ENCODE results near the gene CDH4. TPM values are rescaled to one million over a fixed set of nuclear protein-coding genes. Genes with fewer than 3 reads are reported as not detected.

Gene CDH4
- total RNA-seq, 6 donors from 2014 or later = 0.20 to 1.0 (median 0.40) TPM; not detected in 1

- Histone ChIP-seq H3K27me3 (peaks cover 0 to 5% (median 0%) of the 10 kb centered on the region in 4 donors), H3K27ac (no peak overlapping the region), H3K36me3 (no peaks in the 10 kb centered on the region), H3K9me3 (no peaks in the 10 kb centered on the region), H3K4me1 (no peaks in the 10 kb centered on the region), H3K4me3 (no peak overlapping the region)
- WGBS, 2 donors = 37 to 59% methylated on average over 11 to 28 of the region's 28 CpGs
- ATAC-seq (ENCODE audit: low FRiP score in 2 of 2) = peak; percentile 20 to 44
- TF ChIP-seq CTCF (IDR thresholded peaks at IDR 0.05) = peak in 5 of 6 experiments; percentile 27 to 66 (median 50)
- TF ChIP-seq POLR2AphosphoS5 (IDR thresholded peaks at IDR 0.05) = no peak
- DNase-seq = peak in 1 of 2 donors; percentile 84
Measured at GRCh38 chr20:61896058-61896961, 644.2 kb downstream of the CDH4 start.

- no peak overlapping the region for H3K27ac ChIP-seq
- H3K4me3 ChIP-seq = no peak overlapping the region
- TF ChIP-seq POLR2AphosphoS5 (IDR thresholded peaks at IDR 0.05) (no peak), POLR2A (IDR thresholded peaks at IDR 0.05) (no peak), CTCF (IDR thresholded peaks at IDR 0.05) (no peak), EP300 (IDR thresholded peaks at IDR 0.05) (no peak)
- ATAC-seq (ENCODE audit: low FRiP score in 2 of 2) (peak; percentile 3 to 6), DNase-seq (no peak)
- H3K4me1 ChIP-seq = no peaks in the 10 kb centered on the region
- 90% methylated on average over 14 to 26 of the region's 26 CpGs for WGBS, 2 donors
- no peaks in the 10 kb centered on the region for H3K9me3 ChIP-seq
- peaks cover 0 to 5% (median 0%) of the 10 kb centered on the region in 4 donors for H3K27me3 ChIP-seq
- H3K36me3 ChIP-seq = no peaks in the 10 kb centered on the region
Measured at GRCh38 chr20:61897401-61898295, 645.6 kb downstream of the CDH4 start.

- H3K27me3 ChIP-seq = peaks cover 0 to 5% (median 0%) of the 10 kb centered on the region in 4 donors
Measured at GRCh38 chr20:61898405-61898804, 646.3 kb downstream of the CDH4 start.

More at GRCh38 chr20:61898405-61898804, 646.3 kb downstream of the CDH4 start:
- WGBS, 2 donors = 51 to 83% methylated on average over 6 to 8 of the region's 8 CpGs
- H3K4me1 ChIP-seq = no peaks in the 10 kb centered on the region
- ATAC-seq (ENCODE audit: low FRiP score in 2 of 2) (peak in 1 of 2 donors; percentile 3), DNase-seq (no peak)
- no peak overlapping the region for H3K4me3 ChIP-seq
- H3K27ac ChIP-seq = no peak overlapping the region
- no peaks in the 10 kb centered on the region for H3K9me3 ChIP-seq
- TF ChIP-seq POLR2AphosphoS5 (IDR thresholded peaks at IDR 0.05) = no peak
- no peak for TF ChIP-seq POLR2A (IDR thresholded peaks at IDR 0.05)
- TF ChIP-seq EP300 (IDR thresholded peaks at IDR 0.05) = no peak
- TF ChIP-seq CTCF (IDR thresholded peaks at IDR 0.05) = no peak
- no peaks in the 10 kb centered on the region for H3K36me3 ChIP-seq

All from upper lobe of left lung (tissue), 6 donors.